Lung (tissue), 12 donors: ENCODE results near the gene RBM8A. TPM values are rescaled to one million over a fixed set of nuclear protein-coding genes. Genes with fewer than 3 reads are reported as not detected.

ENCODE experiments used
- ATAC-seq: fragments of 200-7000 bp; cut with Tn5 transposase; one replicate; pipeline ENCODE4 v1.9.1; 2020; ENCODE audit warnings: moderate number of reproducible peaks; ENCODE audit not compliant: insufficient read depth, low FRiP score
- DNase-seq, 3 donors: peaks; one replicate each; pipeline ENCODE4 v3.0.0-alpha.2; 2013 to 2017
- H3K27ac ChIP-seq, 2 donors: one replicate each; pipeline ENCODE4 v1.5.1; 2013; ENCODE audit warnings: mild to moderate bottlenecking in 2 of 2, moderate library complexity in 2 of 2, control low read depth in 1 of 2, inconsistent platforms in 1 of 2, low read depth in 1 of 2, low read length in 1 of 2
- H3K27me3 ChIP-seq, 3 donors: one replicate each; pipeline ENCODE4 v1.5.1; 2013; ENCODE audit warnings: low read length in 2 of 3; ENCODE audit not compliant: control insufficient read depth in 3 of 3, insufficient read depth in 3 of 3
- H3K36me3 ChIP-seq, 4 donors: one replicate each; pipeline ENCODE4 v1.5.1; 2013; ENCODE audit warnings: low read length in 4 of 4, mild to moderate bottlenecking in 1 of 4, moderate library complexity in 1 of 4; ENCODE audit not compliant: control insufficient read depth in 4 of 4, insufficient read depth in 4 of 4
- H3K4me1 ChIP-seq, 5 donors: one replicate each; pipeline ENCODE4 v1.5.1; 2013; ENCODE audit warnings: low read length in 5 of 5, mild to moderate bottlenecking in 2 of 5, moderate library complexity in 1 of 5; ENCODE audit not compliant: control insufficient read depth in 5 of 5, insufficient read depth in 5 of 5
- H3K4me3 ChIP-seq: one replicate; pipeline ENCODE4 v1.5.1; 2013; ENCODE audit warnings: mild to moderate bottlenecking, control low read depth, moderate library complexity
- H3K9ac ChIP-seq, 2 donors: one replicate each; pipeline ENCODE4 v1.5.1; 2013; ENCODE audit warnings: low read length in 2 of 2, control low read depth in 1 of 2; ENCODE audit not compliant: insufficient read depth in 1 of 2
- H3K9me3 ChIP-seq, 4 donors: one replicate each; pipeline ENCODE4 v1.5.1; 2013; ENCODE audit warnings: low read length in 3 of 4, mild to moderate bottlenecking in 1 of 4, moderate library complexity in 1 of 4; ENCODE audit not compliant: control insufficient read depth in 4 of 4, insufficient read depth in 3 of 4
- WGBS, 2 donors: extraction: QIAGEN DNeasy Blood & Tissue Kit; methylation state at CpG; one replicate each; pipeline ENCODE4 v1.1.7; 2013; 5-methylcytosine and 5-hydroxymethylcytosine counted together
- polyA plus RNA-seq, 2 donors: library from polyadenylated mRNA; stranded (reverse); fragments of 200-250 nt; gene quantifications; one replicate each; pipeline ENCODE4 v1.2.1, GENCODE V29; 2013
- total RNA-seq, 2 donors: library from RNA; depleted of rRNA in 1 of 2; stranded (reverse); fragments of >200 nt in 1 of 2; gene quantifications; one replicate each; pipeline ENCODE4 v1.2.1, GENCODE V29; 2014 to 2021
- TF ChIP-seq, protein P1 (sequence below): IDR thresholded peaks from 2 replicates; pipeline ENCODE4 v1.5.1; 2012; ENCODE audit warnings: mild to moderate bottlenecking; ENCODE audit errors: control extremely low read depth, extremely low read depth
- donor health status: control.
- donor health status: control.
- donor health status: Bipolar disorder and iron deficiency.
- donor health status: healthy.
- donor health status: DM: yes; HTN: yes; CAD: no.

The RBM8A gene
- total and polyA plus RNA-seq, 4 donors, result 106 to 152 (median 125) TPM

DNA sequence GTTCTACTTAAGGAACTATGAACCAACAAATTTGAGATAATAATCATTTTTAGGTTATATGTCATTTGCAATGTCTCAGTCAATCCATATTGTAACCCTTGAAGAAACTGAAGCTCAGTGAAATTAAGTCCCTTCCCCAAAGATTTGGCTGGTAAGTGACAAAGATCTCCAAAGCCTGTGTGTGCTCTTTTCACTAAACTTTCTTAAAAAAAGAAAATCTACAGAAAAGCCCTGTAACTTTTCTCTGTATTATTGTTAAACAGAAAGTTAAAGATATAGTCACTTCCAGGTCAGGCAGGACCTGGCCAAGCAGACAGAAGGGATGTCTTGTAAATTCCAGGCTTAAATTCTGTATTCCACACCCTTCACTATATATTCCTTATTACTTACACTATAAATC, 29.1 kb upstream of the RBM8A start:
- Histone ChIP-seq H3K9me3 (no peaks in the 10 kb centered on the region), H3K27me3 (peaks cover 0 to 9% (median 0%) of the 10 kb centered on the region in 3 donors), H3K27ac (peak overlapping the region in 1 of 2 donors; percentile 98), H3K36me3 (peaks cover 0 to 8% (median 3%) of the 10 kb centered on the region in 4 donors), H3K4me1 (peaks cover 3 to 50% (median 15%) of the 10 kb centered on the region in 5 donors), H3K9ac (peak overlapping the region; percentile 17 to 96), H3K4me3 (no peak overlapping the region)
- TF ChIP-seq, protein P1, sequence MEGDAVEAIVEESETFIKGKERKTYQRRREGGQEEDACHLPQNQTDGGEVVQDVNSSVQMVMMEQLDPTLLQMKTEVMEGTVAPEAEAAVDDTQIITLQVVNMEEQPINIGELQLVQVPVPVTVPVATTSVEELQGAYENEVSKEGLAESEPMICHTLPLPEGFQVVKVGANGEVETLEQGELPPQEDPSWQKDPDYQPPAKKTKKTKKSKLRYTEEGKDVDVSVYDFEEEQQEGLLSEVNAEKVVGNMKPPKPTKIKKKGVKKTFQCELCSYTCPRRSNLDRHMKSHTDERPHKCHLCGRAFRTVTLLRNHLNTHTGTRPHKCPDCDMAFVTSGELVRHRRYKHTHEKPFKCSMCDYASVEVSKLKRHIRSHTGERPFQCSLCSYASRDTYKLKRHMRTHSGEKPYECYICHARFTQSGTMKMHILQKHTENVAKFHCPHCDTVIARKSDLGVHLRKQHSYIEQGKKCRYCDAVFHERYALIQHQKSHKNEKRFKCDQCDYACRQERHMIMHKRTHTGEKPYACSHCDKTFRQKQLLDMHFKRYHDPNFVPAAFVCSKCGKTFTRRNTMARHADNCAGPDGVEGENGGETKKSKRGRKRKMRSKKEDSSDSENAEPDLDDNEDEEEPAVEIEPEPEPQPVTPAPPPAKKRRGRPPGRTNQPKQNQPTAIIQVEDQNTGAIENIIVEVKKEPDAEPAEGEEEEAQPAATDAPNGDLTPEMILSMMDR, result no peak
- ATAC-seq, result no peak
- DNase-seq, result no peak

DNA sequence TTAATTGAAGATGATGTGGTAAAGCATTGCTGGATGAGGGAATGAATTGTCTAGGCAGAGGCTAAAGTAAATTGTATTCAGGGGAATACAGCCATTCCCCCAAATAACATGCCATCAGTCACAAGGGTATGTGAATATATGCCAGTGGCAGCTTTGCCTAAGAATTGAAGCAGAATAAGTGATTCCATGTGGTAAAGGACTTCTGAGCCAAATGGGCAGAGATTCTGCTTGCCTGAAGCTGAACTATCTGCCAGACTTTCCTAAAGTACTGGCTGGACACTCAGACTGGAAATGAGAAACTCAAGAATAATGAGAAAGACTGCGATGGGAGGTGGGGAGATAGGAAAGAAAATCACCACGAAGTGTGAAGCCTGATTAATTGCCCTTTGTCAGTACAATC, 28.2 kb upstream of the RBM8A start:
- Histone ChIP-seq H3K9ac (peak overlapping the region in 1 of 2 donors; percentile 67), H3K4me1 (peaks cover 0 to 43% (median 15%) of the 10 kb centered on the region in 5 donors)

DNA sequence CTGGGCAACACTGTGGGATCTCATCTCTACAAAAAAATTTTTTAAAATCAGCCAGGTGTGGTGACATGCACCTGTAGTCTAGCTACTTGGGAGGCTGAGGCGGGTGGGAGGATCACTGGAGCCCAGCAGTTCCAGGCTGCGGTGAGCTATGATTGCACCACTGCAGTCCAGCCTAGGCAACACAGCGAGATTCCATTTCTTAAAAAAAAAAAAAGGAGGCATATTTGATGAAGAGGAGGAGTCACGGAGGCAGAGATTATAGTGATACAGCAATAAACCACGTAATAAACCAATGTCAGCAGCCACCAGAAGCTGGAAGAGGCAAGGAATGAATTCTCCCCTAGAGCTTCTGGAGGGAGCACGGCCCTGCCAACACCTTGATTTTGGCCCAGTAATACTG, 26.6 kb upstream of the RBM8A start:
- peaks cover 0 to 12% (median 4%) of the 10 kb centered on the region in 4 donors for H3K36me3 ChIP-seq
- 86 to 92% methylated on average over 6 of the region's 6 CpGs for WGBS, 2 donors
- H3K4me1 ChIP-seq, result peaks cover 0 to 36% (median 12%) of the 10 kb centered on the region in 5 donors

More for the DNA sequence above, 28.2 kb upstream of the RBM8A start:
- H3K27ac ChIP-seq, result peak overlapping the region in 1 of 2 donors; percentile 76
- no peaks in the 10 kb centered on the region for H3K9me3 ChIP-seq
- H3K36me3 ChIP-seq, result peaks cover 0 to 10% (median 4%) of the 10 kb centered on the region in 4 donors
- no peak for ATAC-seq
- peak in 1 of 3 donors; percentile 29 for DNase-seq
- TF ChIP-seq, protein P1, result no peak
- WGBS, 2 donors, result 44% methylated on average over 2 of the region's 2 CpGs
- H3K27me3 ChIP-seq, result peaks cover 0 to 8% (median 0%) of the 10 kb centered on the region in 3 donors
- no peak overlapping the region for H3K4me3 ChIP-seq

More for the DNA sequence above, 26.6 kb upstream of the RBM8A start:
- H3K9me3 ChIP-seq, result no peaks in the 10 kb centered on the region
- H3K27me3 ChIP-seq, result peaks cover 0 to 8% (median 0%) of the 10 kb centered on the region in 3 donors
- H3K27ac ChIP-seq, result no peak overlapping the region
- H3K4me3 ChIP-seq, result no peak overlapping the region
- TF ChIP-seq, protein P1, result no peak
- ATAC-seq (no peak), DNase-seq (no peak)
- no peak overlapping the region for H3K9ac ChIP-seq
